ENCODE results near the gene TNFSF18.

DNA sequence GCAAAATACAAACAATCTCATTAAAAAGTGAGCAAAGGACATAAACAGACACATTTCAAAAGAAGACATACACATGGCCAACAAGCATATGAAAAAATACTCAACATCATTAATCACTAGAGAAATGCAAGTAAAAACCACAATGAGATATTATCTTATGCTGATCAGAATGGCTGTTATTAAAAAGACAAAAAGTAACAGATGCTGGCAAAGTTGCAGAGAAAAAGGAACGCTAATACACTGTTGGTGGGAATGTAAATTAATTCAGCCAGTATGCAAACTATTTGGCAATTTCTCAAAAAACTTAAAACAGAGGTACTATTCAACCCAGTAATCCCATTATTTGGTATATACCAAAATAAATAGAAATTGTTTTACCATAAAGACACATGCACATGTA lies 32.2 kb upstream of the TNFSF18 start:
- TF ChIP-seq POLR2A (IDR thresholded peaks at IDR 0.05) = no peak
- TF ChIP-seq, protein P1, sequence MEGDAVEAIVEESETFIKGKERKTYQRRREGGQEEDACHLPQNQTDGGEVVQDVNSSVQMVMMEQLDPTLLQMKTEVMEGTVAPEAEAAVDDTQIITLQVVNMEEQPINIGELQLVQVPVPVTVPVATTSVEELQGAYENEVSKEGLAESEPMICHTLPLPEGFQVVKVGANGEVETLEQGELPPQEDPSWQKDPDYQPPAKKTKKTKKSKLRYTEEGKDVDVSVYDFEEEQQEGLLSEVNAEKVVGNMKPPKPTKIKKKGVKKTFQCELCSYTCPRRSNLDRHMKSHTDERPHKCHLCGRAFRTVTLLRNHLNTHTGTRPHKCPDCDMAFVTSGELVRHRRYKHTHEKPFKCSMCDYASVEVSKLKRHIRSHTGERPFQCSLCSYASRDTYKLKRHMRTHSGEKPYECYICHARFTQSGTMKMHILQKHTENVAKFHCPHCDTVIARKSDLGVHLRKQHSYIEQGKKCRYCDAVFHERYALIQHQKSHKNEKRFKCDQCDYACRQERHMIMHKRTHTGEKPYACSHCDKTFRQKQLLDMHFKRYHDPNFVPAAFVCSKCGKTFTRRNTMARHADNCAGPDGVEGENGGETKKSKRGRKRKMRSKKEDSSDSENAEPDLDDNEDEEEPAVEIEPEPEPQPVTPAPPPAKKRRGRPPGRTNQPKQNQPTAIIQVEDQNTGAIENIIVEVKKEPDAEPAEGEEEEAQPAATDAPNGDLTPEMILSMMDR (IDR thresholded peaks at IDR 0.05) = no peak
- TF ChIP-seq POLR2AphosphoS5 (IDR thresholded peaks at IDR 0.05) = no peak

Measured in breast epithelium (tissue), 3 donors.